H1 (cell line): ENCODE measurements around the gene CGNL1. TPM values are rescaled to one million over a fixed set of nuclear protein-coding genes. Genes with fewer than 3 reads are reported as not detected.

Source experiments
- CTCF ChIA-PET: fragments of 300-600 bp; sonication (Branson Sonifier 250); formaldehyde crosslinking; loops from one replicate; lab custom pipeline; 2021; ENCODE audit not compliant: partially characterized antibody; lab: Charles Lee
- POLR2A ChIA-PET: fragments of 300-600 bp; sonication (Branson Sonifier 250); formaldehyde crosslinking; loops from one replicate; lab custom pipeline; 2021; ENCODE audit warnings: inconsistent platforms; ENCODE audit not compliant: partially characterized antibody; lab: Charles Lee
- DNase-seq, 2 experiments: peaks; one replicate each; pipeline versions ENCODE4 v3.0.0 to v3.0.0-alpha.2; 2010 to 2022; ENCODE audit warnings: low spot score in 2 of 2, low read depth in 1 of 2, mixed read lengths in 1 of 2
- FAIRE-seq: peaks from 2 replicates; lab custom pipeline; 2011; peaks lifted over from hg19 to GRCh38; lab: Jason Lieb, UNC
- H2AFZ ChIP-seq: 2 replicates; pipeline ENCODE4 v1.8.1; 2012; ENCODE audit warnings: low read length, inconsistent platforms
- H2AK5ac ChIP-seq: 2 replicates; pipeline ENCODE4 v1.6.1; 2013; ENCODE audit warnings: low read depth, low read length
- H2BK120ac ChIP-seq: replicated peaks from 2 replicates; pipeline ENCODE3; 2013; ENCODE audit warnings: low read depth, low read length, inconsistent platforms
- H2BK12ac ChIP-seq: 2 replicates; pipeline ENCODE4 v1.6.1; 2013; ENCODE audit warnings: low read depth, low read length
- H2BK15ac ChIP-seq: 2 replicates; pipeline ENCODE4 v1.6.1; 2013; ENCODE audit warnings: low read length
- H2BK20ac ChIP-seq: 2 replicates; pipeline ENCODE4 v1.6.1; 2013; ENCODE audit warnings: low read length
- H2BK5ac ChIP-seq: 2 replicates; pipeline ENCODE4 v1.6.1; 2013; ENCODE audit warnings: low read depth, low read length
- H3K14ac ChIP-seq: 2 replicates; pipeline ENCODE4 v1.6.1; 2013; ENCODE audit warnings: inconsistent platforms; ENCODE audit not compliant: insufficient read length
- H3K18ac ChIP-seq: 2 replicates; pipeline ENCODE4 v1.6.1; 2013; ENCODE audit warnings: low read length; ENCODE audit errors: extremely low read depth
- H3K23ac ChIP-seq: 2 replicates; pipeline ENCODE4 v1.6.1; 2013; ENCODE audit warnings: inconsistent platforms; ENCODE audit not compliant: insufficient read length
- H3K23me2 ChIP-seq: 2 replicates; pipeline ENCODE4 v1.6.1; 2013; ENCODE audit warnings: low read depth, low read length
- H3K27ac ChIP-seq: 2 replicates; pipeline ENCODE4 v1.6.1; 2011; ENCODE audit warnings: low read depth, low read length, inconsistent platforms
- H3K27me3 ChIP-seq, 4 experiments: replicated peaks in 1 of 4; 1 replicate in 1 of 4; 2 replicates in 3 of 4; pipeline versions ENCODE4 v1.6.1 to v1.8.1; 2011 to 2013; ENCODE audit warnings: low read length in 3 of 4, mild to moderate bottlenecking in 3 of 4, inconsistent platforms in 2 of 4, mixed read lengths in 2 of 4, moderate library complexity in 1 of 4; ENCODE audit not compliant: control insufficient read depth in 3 of 4, insufficient read depth in 3 of 4; ENCODE audit errors: extremely low read depth in 1 of 4
- H3K36me3 ChIP-seq, 4 experiments: 2 replicates each; pipeline versions ENCODE4 v1.6.1 to v1.8.1; 2011 to 2013; ENCODE audit warnings: mild to moderate bottlenecking in 4 of 4, low read length in 3 of 4, moderate library complexity in 2 of 4, control low read depth in 1 of 4, inconsistent platforms in 1 of 4; ENCODE audit not compliant: insufficient read depth in 4 of 4, control insufficient read depth in 2 of 4
- H3K4ac ChIP-seq: replicated peaks from 2 replicates; pipeline ENCODE3; 2013; ENCODE audit warnings: low read length, low read depth, mixed read lengths, inconsistent platforms; ENCODE audit not compliant: insufficient read length
- H3K4me1 ChIP-seq, 4 experiments: replicated peaks in 1 of 4; 1 replicate in 1 of 4; 2 replicates in 3 of 4; pipeline versions ENCODE4 v1.6.1 to v1.8.1; 2011 to 2013; ENCODE audit warnings: low read length in 3 of 4, inconsistent platforms in 2 of 4, mixed read lengths in 1 of 4; ENCODE audit not compliant: insufficient read depth in 4 of 4, control insufficient read depth in 3 of 4
- H3K4me2 ChIP-seq, 2 experiments: 2 replicates each; pipeline versions ENCODE4 v1.6.1 to v1.8.1; 2011 to 2013; ENCODE audit warnings: low read depth in 2 of 2, low read length in 2 of 2, control low read depth in 1 of 2, inconsistent platforms in 1 of 2, mild to moderate bottlenecking in 1 of 2; ENCODE audit not compliant: insufficient read depth in 1 of 2
- H3K4me3 ChIP-seq, 4 experiments: fragments of 200-600, 300-600 bp in 1 of 4; sonication (generic), shearing (Covaris generic), sonication (Bioruptor Twin) in 1 of 4; 2 replicates each; pipeline versions ENCODE4 v1.5.1 to v1.8.1; 2011 to 2016; ENCODE audit warnings: low read length in 4 of 4, low read depth in 3 of 4, control low read depth in 2 of 4, inconsistent platforms in 2 of 4, mild to moderate bottlenecking in 2 of 4, mixed read lengths in 1 of 4, moderate library complexity in 1 of 4; ENCODE audit not compliant: insufficient read depth in 2 of 4; ENCODE audit errors: extremely low read depth in 1 of 4
- H3K56ac ChIP-seq: replicated peaks from 2 replicates; pipeline ENCODE3; 2013; ENCODE audit warnings: low read depth, mild to moderate bottlenecking, mixed read lengths, low read length, inconsistent platforms; ENCODE audit not compliant: insufficient read length
- H3K79me1 ChIP-seq: 2 replicates; pipeline ENCODE4 v1.6.1; 2013; ENCODE audit warnings: low read depth, low read length, control low read depth
- H3K79me2 ChIP-seq, 2 experiments: 2 replicates each; pipeline versions ENCODE4 v1.6.1 to v1.8.1; 2012 to 2013; ENCODE audit warnings: low read length in 2 of 2, mild to moderate bottlenecking in 2 of 2, inconsistent platforms in 1 of 2; ENCODE audit not compliant: insufficient read depth in 2 of 2, control insufficient read depth in 1 of 2
- H3K9ac ChIP-seq, 4 experiments: replicated peaks in 1 of 4; 1 replicate in 1 of 4; 2 replicates in 3 of 4; pipeline versions ENCODE4 v1.6.1 to v1.8.1; 2011 to 2013; ENCODE audit warnings: low read depth in 3 of 4, low read length in 3 of 4, control low read depth in 2 of 4, mild to moderate bottlenecking in 2 of 4, moderate library complexity in 2 of 4, inconsistent platforms in 1 of 4; ENCODE audit errors: extremely low read depth in 1 of 4
- H3K9me3 ChIP-seq, 2 experiments: 2 replicates each; pipeline versions ENCODE4 v1.6.1 to v1.8.1; 2012 to 2013; ENCODE audit warnings: mild to moderate bottlenecking in 2 of 2, moderate library complexity in 2 of 2, control low read depth in 1 of 2, inconsistent platforms in 1 of 2, low read depth in 1 of 2, low read length in 1 of 2, mixed read lengths in 1 of 2; ENCODE audit not compliant: insufficient read depth in 2 of 2
- H4K20me1 ChIP-seq, 2 experiments: replicated peaks in 1 of 2; 2 replicates each; pipeline versions ENCODE3 to v1.8.1; 2011 to 2013; ENCODE audit warnings: inconsistent platforms in 2 of 2, low read length in 2 of 2, mild to moderate bottlenecking in 1 of 2; ENCODE audit not compliant: insufficient read depth in 2 of 2, control insufficient read depth in 1 of 2
- H4K5ac ChIP-seq: 2 replicates; pipeline ENCODE4 v1.6.1; 2013; ENCODE audit warnings: low read length, low read depth, mixed read lengths, inconsistent platforms; ENCODE audit not compliant: insufficient read length
- H4K8ac ChIP-seq: 2 replicates; pipeline ENCODE4 v1.8.0; 2013; ENCODE audit warnings: mild to moderate bottlenecking, moderate library complexity, low read length, inconsistent platforms; ENCODE audit not compliant: insufficient read depth; ENCODE audit errors: extremely low read depth
- H4K91ac ChIP-seq: replicated peaks from 2 replicates; pipeline ENCODE3; 2013; ENCODE audit warnings: low read length, mixed read lengths, inconsistent platforms; ENCODE audit not compliant: insufficient read length
- BCL11A ChIP-seq, 2 experiments: IDR thresholded peaks; one replicate each; pipeline ENCODE4 v1.6.1; 2011; ENCODE audit warnings: low read depth in 2 of 2, low read length in 2 of 2, mild to moderate bottlenecking in 2 of 2
- CHD2 ChIP-seq: IDR thresholded peaks from 2 replicates; pipeline ENCODE4 v1.6.1; 2012; ENCODE audit warnings: low read length, improper control_type of control experiment
- GABPA ChIP-seq: IDR thresholded peaks from 2 replicates; pipeline ENCODE4 v1.6.1; 2011; ENCODE audit warnings: mild to moderate bottlenecking, low read length, moderate library complexity, borderline replicate concordance; ENCODE audit not compliant: insufficient read depth
- POLR2A ChIP-seq, 2 experiments: IDR thresholded peaks; 1 replicate in 1 of 2; 2 replicates in 1 of 2; pipeline ENCODE4 v1.6.1; 2011; ENCODE audit warnings: low read depth in 2 of 2, low read length in 2 of 2, mild to moderate bottlenecking in 2 of 2; ENCODE audit errors: control extremely low read depth in 1 of 2
- POU5F1 ChIP-seq: IDR thresholded peaks from 2 replicates; pipeline ENCODE4 v1.6.1; 2011; ENCODE audit warnings: low read depth, mild to moderate bottlenecking, low read length, moderate library complexity
- RXRA ChIP-seq: IDR thresholded peaks from 2 replicates; pipeline ENCODE4 v1.6.1; 2011; ENCODE audit warnings: low read depth, mild to moderate bottlenecking, low read length, moderate library complexity; ENCODE audit not compliant: insufficient read depth
- SAP30 ChIP-seq: fragments of 300-600 bp; sonication (generic); IDR thresholded peaks from 2 replicates; pipeline ENCODE4 v1.7.1; 2012; ENCODE audit warnings: low read length, moderate library complexity, mild to moderate bottlenecking, inconsistent platforms; ENCODE audit not compliant: insufficient read depth, insufficient replicate concordance
- SP2 ChIP-seq: IDR thresholded peaks from 2 replicates; pipeline ENCODE4 v1.6.1; 2012; ENCODE audit warnings: mild to moderate bottlenecking, low read length, inconsistent platforms
- WGBS, 2 experiments: shearing (Covaris generic) in 1 of 2; methylation state at CpG; one replicate each; pipeline versions ENCODE4 v1.1.6 to v1.1.7; 2013 to 2015; ENCODE audit warnings: low lambda C conversion rate in 2 of 2, mixed read lengths in 2 of 2, inconsistent platforms in 1 of 2, low coverage in 1 of 2, missing lambda C conversion rate in 1 of 2; ENCODE audit not compliant: insufficient replicate concordance in 2 of 2, insufficient coverage in 1 of 2, insufficient read length in 1 of 2; ENCODE audit errors: extremely low coverage in 1 of 2, missing lambda C conversion rate in 1 of 2; 5-methylcytosine and 5-hydroxymethylcytosine counted together
- polyA plus RNA-seq, 7 experiments: library from polyadenylated mRNA; depleted of rRNA in 3 of 7; stranded (reverse) in 5 of 7; unstranded in 2 of 7; fragments of >200 nt in 5 of 7; fragments of 200-250 nt in 2 of 7; gene quantifications; 1 replicate in 5 of 7; 2 replicates in 1 of 7; 4 replicates in 1 of 7; pipeline versions ENCODE4 v1.2.1 to v1.2.3, GENCODE V29; 2011 to 2013; ENCODE audit warnings: missing spikeins in 2 of 7, mixed read lengths in 2 of 7
- total RNA-seq: library from RNA; stranded (reverse); fragmentation: NEBNext Ultra II Directional; extraction: Animal tissue kit (Norgen Biotek cat#: 25700); gene quantifications from 2 replicates; pipeline ENCODE4 v1.2.1, GENCODE V29; 2021

The CGNL1 gene
- total and polyA plus RNA-seq, 2 of the 8 experiments (the other 6 are each of a cell fraction or from before 2014, with no cell fraction given), result 21.8 to 75.6 TPM

DNA sequence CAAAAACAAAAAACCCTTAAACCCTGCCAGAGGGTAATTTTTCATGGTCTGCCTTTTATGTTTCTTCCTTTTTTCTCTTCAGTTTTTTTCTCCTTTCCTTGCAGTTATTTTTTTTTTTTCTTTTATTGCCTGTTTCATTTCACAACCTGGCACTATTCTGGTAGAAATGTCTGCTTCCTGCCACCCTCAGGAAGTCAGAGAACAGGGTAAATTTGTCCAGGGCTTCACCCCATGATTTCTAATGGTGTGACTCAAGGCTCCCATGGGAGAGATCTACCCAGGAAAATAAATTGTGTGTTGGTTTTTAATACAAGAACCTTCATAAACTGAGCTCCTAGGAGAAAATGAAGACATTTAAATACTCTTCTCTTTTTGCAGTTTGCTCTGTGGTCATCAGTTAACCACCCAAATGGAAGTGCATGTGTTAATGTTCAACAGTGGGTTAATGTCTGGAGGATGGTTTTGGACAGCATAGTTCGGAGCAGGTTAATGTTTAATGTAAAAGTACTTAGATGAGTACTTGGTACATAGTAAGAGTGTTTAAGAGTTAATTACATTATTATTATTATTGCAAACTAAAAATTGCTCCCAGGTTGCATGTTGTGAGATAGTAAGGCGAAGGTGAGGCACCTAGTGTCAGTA lies 45.9 kb downstream of the CGNL1 start:
- DNase-seq, result no peak
- H3K36me3 ChIP-seq, result peaks cover 0 to 4% (median 0%) of the 10 kb centered on the region in 4 experiments; a peak in 2 of 8 replicates
- no peak overlapping the region for H2AFZ ChIP-seq
- H3K79me1 ChIP-seq, result peaks cover 13% of the 10 kb centered on the region
- no peak overlapping the region for H3K27ac ChIP-seq
- no peak for FAIRE-seq
- POLR2A ChIA-PET, result interaction anchor here (1.2 to 2.0 kb wide), 2 partner anchors 12 to 14 kb away, joined by 3 to 6 read pairs; no protein-coding TSS in a partner anchor
- H3K23ac ChIP-seq, result no peak overlapping the region
- no peaks in the 10 kb centered on the region for H3K23me2 ChIP-seq
- no peak overlapping the region for H3K14ac ChIP-seq
- no peak overlapping the region for H3K9ac ChIP-seq
- peaks cover 3 to 80% of the 10 kb centered on the region in 2 experiments; a peak in 2 of 4 replicates for H3K79me2 ChIP-seq
- H3K56ac ChIP-seq, result no peak overlapping the region
- H2BK5ac ChIP-seq, result no peak overlapping the region
- H2BK15ac ChIP-seq, result no peak overlapping the region
- no peak overlapping the region for H4K8ac ChIP-seq
- no peak overlapping the region for H2BK20ac ChIP-seq
- no peaks in the 10 kb centered on the region for H3K27me3 ChIP-seq
- CTCF ChIA-PET, result interaction anchor here (0.6 to 1.4 kb wide), 4 partner anchors 11 to 76 kb away, joined by 3 to 6 read pairs (median 3); no protein-coding TSS in a partner anchor
- H2BK12ac ChIP-seq, result no peak overlapping the region
- no peak overlapping the region for H3K4me3 ChIP-seq
- no peak overlapping the region for H2BK120ac ChIP-seq
- no peak overlapping the region for H3K4me2 ChIP-seq
- no peak overlapping the region for H3K4ac ChIP-seq
- no peak overlapping the region for H2AK5ac ChIP-seq
- H4K91ac ChIP-seq, result no peak overlapping the region
- H3K18ac ChIP-seq, result no peak overlapping the region
- H3K9me3 ChIP-seq, result no peaks in the 10 kb centered on the region
- H4K5ac ChIP-seq, result no peak overlapping the region
- peaks cover 1 to 16% (median 5%) of the 10 kb centered on the region in 4 experiments; a peak in 5 of 7 replicates for H3K4me1 ChIP-seq
- WGBS, 2 experiments, result 96% methylated on average over 2 of the region's 2 CpGs; no CpG with 5 or more reads in 1 of the 2 experiments
- H4K20me1 ChIP-seq, result peaks cover 0 to 7% of the 10 kb centered on the region in 2 experiments
- TF ChIP-seq BCL11A (IDR thresholded peaks at IDR 0.05; ENCODE audit: low read depth in 2 of 2, low read length in 2 of 2) (no peak), GABPA (no peak), SP2 (no peak), POU5F1 (no peak), POLR2A (IDR thresholded peaks at IDR 0.05; ENCODE audit: control extremely low read depth in 1 of 2, low read depth in 2 of 2, low read length in 2 of 2) (no peak), CHD2 (no peak), RXRA (no peak), SAP30 (no peak)
